BE2C (cell line): ENCODE measurements around the gene COPS3.

ENCODE experiments used
- DNase-seq: peaks from one replicate; pipeline ENCODE4 v3.0.0-alpha.2; 2020
- H3K27me3 ChIP-seq: fragments of 250-450 bp; sonication (Bioruptor Pico); 2 replicates; pipeline ENCODE4 v1.5.1; 2020; ENCODE audit warnings: mild to moderate bottlenecking
- H3K36me3 ChIP-seq: fragments of 250-450 bp; sonication (Bioruptor Pico); 2 replicates; pipeline ENCODE4 v1.5.1; 2020; ENCODE audit warnings: mild to moderate bottlenecking
- H3K4me1 ChIP-seq: fragments of 250-450 bp; sonication (Bioruptor Pico); 2 replicates; pipeline ENCODE4 v1.5.1; 2020
- H3K4me3 ChIP-seq: 2 replicates; pipeline ENCODE4 v1.5.1; 2011; ENCODE audit warnings: low read depth, low read length
- H3K9me3 ChIP-seq: fragments of 250-450 bp; sonication (Bioruptor Pico); 2 replicates; pipeline ENCODE4 v1.5.1; 2020
- CTCF ChIP-seq: IDR thresholded peaks from 2 replicates; pipeline ENCODE4 v1.5.1; 2012; ENCODE audit warnings: mild to moderate bottlenecking, low read depth, low read length

COPS3 gene

DNA sequence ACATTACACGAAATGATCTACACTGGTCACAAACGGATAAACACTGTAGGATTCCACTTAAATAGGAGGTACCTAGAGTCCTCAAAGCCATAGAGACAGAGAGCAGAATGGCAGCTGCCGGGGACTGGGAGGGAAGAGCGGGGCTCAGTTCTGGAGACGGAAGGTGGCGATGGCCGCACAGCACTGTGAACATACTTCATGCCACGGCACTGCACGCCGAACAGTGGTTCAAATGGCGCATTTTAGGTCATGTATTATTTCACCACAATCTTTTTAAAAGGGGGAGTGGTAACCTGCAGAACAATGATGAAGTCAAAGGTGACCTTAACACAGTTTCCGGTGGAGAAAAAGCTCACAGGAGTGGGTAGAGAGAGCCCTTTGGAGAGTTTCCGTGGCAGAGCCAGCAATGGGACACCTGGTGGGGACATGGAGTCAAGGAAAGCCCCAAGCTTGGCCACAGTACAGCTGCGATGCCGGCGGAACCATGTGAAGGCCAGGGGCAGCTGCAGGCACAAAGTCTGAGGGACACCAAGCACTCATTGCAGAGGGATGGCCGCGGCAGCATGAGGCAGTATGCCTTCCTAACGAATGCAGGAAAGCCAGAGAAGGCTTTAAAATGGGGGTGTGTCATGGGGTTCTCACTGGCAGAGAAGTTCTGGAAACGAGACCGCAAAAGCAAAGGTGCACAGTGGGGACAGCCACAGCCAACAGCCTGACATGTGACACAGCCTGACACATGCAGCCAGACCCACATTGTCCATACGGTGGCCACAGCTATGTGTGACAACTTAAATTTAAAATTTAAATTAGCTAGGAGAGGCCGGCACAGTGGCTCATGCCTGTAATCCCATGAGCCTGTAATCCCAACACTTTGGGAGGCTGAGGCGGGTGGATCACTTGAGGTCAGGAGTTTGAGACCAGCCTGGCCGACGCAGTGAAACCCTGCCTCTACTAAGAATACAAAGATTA is 51.3 kb downstream of the COPS3 start:
- no peak for TF ChIP-seq CTCF
- no peaks in the 10 kb centered on the region; the same call in 1 of the 2 replicates for H3K36me3 ChIP-seq
- H3K4me1 ChIP-seq: peaks cover 10% of the 10 kb centered on the region
- H3K27me3 ChIP-seq: no peaks in the 10 kb centered on the region
- H3K9me3 ChIP-seq: no peaks in the 10 kb centered on the region
- no peak overlapping the region for H3K4me3 ChIP-seq
- no peak for DNase-seq

DNA sequence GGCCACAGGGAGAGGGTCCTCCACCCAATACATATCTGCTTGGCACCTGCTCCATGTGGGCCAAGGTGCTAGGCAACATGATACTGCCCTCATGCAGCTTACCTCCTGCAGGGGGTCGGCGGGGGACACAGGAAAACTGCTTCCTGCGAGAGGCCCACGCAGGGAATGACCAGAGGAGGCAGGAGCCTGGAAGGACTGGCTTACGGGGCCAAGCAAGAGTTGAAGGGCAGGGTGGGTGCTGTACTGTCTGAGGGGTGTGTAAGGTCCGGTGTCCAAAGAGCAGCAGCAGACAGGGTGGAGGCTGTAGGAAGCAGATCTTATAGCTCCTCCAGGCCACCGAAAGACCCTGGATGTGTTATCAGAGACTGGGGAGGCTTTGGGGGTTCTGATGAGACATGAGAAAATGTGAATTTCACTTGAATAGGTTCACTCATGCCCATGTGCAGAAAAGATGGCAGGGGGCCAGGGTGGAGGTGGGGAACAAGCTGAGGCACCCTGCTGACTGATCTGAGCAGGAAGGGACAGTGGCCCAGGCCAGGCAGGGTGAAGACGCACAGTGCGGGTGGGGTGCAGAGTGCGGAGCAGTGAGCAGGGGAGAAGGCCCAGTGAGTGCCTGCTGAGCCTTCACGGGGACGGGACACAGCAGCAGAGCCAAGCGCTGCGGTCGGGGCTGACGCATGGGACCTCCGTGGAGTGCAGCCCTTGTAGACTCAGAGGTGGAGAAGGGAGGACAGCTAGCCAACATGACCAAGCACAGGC is 52.3 kb downstream of the COPS3 start:
- no peaks in the 10 kb centered on the region for H3K27me3 ChIP-seq
- no peak overlapping the region for H3K4me3 ChIP-seq
- no peak for TF ChIP-seq CTCF
- peak; percentile 27 for DNase-seq
- H3K36me3 ChIP-seq: peaks cover 3% of the 10 kb centered on the region
- peaks cover 10% of the 10 kb centered on the region for H3K4me1 ChIP-seq
- no peaks in the 10 kb centered on the region for H3K9me3 ChIP-seq

DNA sequence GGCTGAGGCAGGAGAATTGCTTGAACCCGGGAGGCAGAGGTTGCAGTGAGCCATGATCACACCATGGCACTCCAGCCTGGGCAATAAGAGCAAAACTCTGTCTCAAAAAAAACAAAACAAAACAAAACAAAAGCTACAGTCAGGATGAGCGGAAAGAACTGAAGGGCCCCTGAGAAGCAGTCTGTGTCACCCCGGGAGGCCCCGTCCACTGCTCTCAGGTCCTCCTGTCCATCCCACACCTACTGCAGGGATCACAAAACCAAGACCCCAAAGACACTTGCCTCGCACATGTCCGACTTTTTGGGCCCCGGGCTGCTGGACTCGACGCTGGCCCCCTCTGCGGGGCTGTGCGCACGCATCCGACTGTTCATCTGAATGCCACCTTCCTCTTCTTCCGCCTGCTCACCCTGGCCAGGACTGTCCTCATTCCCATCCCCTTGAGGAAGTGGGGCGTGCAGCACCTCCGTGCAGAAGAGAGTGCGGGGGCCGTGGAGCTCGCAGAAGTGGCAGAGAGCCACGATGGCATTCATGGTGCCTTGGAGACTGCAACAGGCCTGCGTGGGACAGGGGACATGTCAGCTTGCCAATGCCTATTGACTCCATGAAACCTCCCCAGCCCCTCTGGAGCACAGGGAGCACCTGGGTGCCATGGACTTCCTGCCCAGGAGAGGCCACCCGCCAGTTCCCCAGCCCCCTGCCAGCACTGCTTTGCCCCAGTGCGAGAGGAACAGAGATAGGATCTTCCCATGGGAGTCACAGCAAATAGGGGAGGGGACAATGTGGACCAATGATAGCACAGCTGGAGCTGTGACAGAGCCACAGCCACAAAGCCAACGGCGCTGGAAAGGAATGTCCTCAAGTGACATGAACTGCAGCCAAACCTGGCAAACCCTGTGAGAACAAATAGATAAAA is 53.2 kb downstream of the COPS3 start:
- DNase-seq: peak; percentile 62
- Histone ChIP-seq H3K36me3 (peaks cover 5% of the 10 kb centered on the region), H3K4me1 (peaks cover 10% of the 10 kb centered on the region), H3K4me3 (no peak overlapping the region), H3K27me3 (no peaks in the 10 kb centered on the region), H3K9me3 (no peaks in the 10 kb centered on the region)
- TF ChIP-seq CTCF: no peak

GRCh38 chr17:17226451-17227265 is 54.4 kb downstream of the COPS3 start:
- Histone ChIP-seq H3K27me3 (no peaks in the 10 kb centered on the region), H3K4me3 (no peak overlapping the region), H3K4me1 (peaks cover 10% of the 10 kb centered on the region), H3K36me3 (peaks cover 5% of the 10 kb centered on the region), H3K9me3 (no peaks in the 10 kb centered on the region)
- TF ChIP-seq CTCF: no peak
- no peak for DNase-seq

- no peak for TF ChIP-seq CTCF
- Histone ChIP-seq H3K4me1 (peaks cover 10% of the 10 kb centered on the region), H3K9me3 (no peaks in the 10 kb centered on the region), H3K4me3 (no peak overlapping the region), H3K36me3 (peaks cover 5% of the 10 kb centered on the region), H3K27me3 (no peaks in the 10 kb centered on the region)
- DNase-seq: no peak
Observed at GRCh38 chr17:17225901-17226300, 55.1 kb downstream of the COPS3 start.
